ENCODE results near the gene CACNA1S. TPM values are rescaled to one million over a fixed set of nuclear protein-coding genes. Genes with fewer than 3 reads are reported as not detected.

CACNA1S gene
- total and polyA plus RNA-seq, 8 donors, result under 0.01 TPM; not detected in 7

- intact Hi-C loops (cut with DNase I), result no loop called here
- Histone ChIP-seq H3K27ac (no peak overlapping the region), H3K36me3 (no peaks in the 10 kb centered on the region), H3K27me3 (no peaks in the 10 kb centered on the region), H3K4me3 (no peak overlapping the region), H3K4me1 (no peaks in the 10 kb centered on the region), H3K9me3 (no peaks in the 10 kb centered on the region)
- 80 to 83% methylated on average over 7 of the region's 7 CpGs for WGBS, 2 donors
- TF ChIP-seq CTCF (IDR thresholded peaks at IDR 0.05), result no peak
- ATAC-seq (no peak), FAIRE-seq (no peak), DNase-seq (no peak)
These were observed 49.1 kb downstream of the CACNA1S start for GRCh38 chr1:201063145-201063544.

DNA sequence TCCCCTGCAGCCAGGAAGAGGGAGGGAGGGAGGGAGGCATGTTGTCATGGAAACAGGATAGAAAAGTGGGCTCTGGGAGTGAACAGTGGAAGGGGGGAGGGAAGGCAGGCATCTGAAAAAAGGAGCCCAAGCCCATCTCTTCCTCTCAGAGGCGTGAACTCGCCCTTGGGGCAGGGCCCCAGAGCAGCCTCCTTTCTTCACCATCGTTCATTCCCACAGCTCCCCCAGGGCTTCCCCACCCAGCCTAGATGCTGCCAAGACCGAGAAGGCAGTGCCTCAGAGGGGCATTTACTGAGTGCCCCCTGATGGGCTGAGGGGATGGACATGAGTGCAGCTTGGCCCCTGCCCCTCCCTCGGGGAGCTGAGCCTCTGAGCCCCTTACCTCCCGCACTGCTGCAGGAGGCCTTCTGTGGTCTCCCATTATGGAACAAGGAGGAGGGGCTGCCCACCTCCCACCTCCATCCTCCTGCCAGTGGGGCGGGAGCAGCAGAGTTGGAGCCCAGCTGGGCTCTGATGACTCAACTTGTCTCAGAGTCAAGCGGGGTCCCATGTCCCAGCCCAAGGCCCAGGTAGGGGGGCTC, 49.6 kb downstream of the CACNA1S start:
- ATAC-seq, result no peak
- FAIRE-seq, result no peak
- Histone ChIP-seq H3K4me1 (no peaks in the 10 kb centered on the region), H3K27me3 (no peaks in the 10 kb centered on the region), H3K4me3 (no peak overlapping the region), H3K9me3 (no peaks in the 10 kb centered on the region), H3K36me3 (no peaks in the 10 kb centered on the region), H3K27ac (no peak overlapping the region)
- intact Hi-C loops (cut with DNase I), result no loop called here
- 77 to 81% methylated on average over 6 to 8 of the region's 8 CpGs for WGBS, 2 donors
- TF ChIP-seq CTCF (IDR thresholded peaks at IDR 0.05), result no peak
- DNase-seq, result no peak

DNA sequence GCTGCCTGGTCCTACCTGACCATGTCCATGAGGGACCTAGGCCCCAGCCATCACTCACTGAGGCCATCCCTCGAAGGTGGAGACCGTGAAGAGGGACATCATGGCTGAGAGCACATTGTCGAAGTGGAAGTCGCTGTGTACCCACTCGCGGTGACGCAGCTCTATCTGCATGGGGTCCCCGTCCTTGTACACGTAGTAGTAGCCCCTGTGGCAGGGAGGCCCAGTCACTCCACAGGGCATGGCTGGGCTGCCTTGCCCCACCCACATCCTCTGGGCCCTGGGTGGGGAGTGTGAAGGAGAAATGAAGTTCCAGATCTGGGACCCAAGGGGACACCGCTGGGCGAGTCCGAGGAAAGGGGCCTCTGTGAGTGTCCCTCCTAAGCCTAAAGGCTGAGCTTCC, 50.3 kb downstream of the CACNA1S start:
- H3K36me3 ChIP-seq, result no peaks in the 10 kb centered on the region
- H3K4me1 ChIP-seq, result no peaks in the 10 kb centered on the region
- TF ChIP-seq CTCF (IDR thresholded peaks at IDR 0.05), result no peak
- no peaks in the 10 kb centered on the region for H3K27me3 ChIP-seq
- H3K27ac ChIP-seq, result no peak overlapping the region
- H3K9me3 ChIP-seq, result no peaks in the 10 kb centered on the region
- no peak overlapping the region for H3K4me3 ChIP-seq
- FAIRE-seq, result no peak
- intact Hi-C loops (cut with DNase I), result no loop called here
- DNase-seq, result no peak
- ATAC-seq, result no peak
- WGBS, 2 donors, result 92 to 93% methylated on average over 12 of the region's 12 CpGs

GRCh38 chr1:201061049-201061448, 51.2 kb downstream of the CACNA1S start:
- WGBS, 2 donors, result 58 to 64% methylated on average over 4 of the region's 4 CpGs
- no peak overlapping the region for H3K27ac ChIP-seq
- no peaks in the 10 kb centered on the region for H3K36me3 ChIP-seq
- FAIRE-seq (no peak), ATAC-seq (peak in 2 of 4 donors; percentile 73 to 74), DNase-seq (peak in 4 of 6 donors; percentile 39 to 79 (median 68))
- H3K4me3 ChIP-seq, result no peak overlapping the region
- no peaks in the 10 kb centered on the region for H3K9me3 ChIP-seq
- intact Hi-C loops (cut with DNase I), result no loop called here
- H3K27me3 ChIP-seq, result no peaks in the 10 kb centered on the region
- no peaks in the 10 kb centered on the region for H3K4me1 ChIP-seq
- no peak for TF ChIP-seq CTCF (IDR thresholded peaks at IDR 0.05)

DNA sequence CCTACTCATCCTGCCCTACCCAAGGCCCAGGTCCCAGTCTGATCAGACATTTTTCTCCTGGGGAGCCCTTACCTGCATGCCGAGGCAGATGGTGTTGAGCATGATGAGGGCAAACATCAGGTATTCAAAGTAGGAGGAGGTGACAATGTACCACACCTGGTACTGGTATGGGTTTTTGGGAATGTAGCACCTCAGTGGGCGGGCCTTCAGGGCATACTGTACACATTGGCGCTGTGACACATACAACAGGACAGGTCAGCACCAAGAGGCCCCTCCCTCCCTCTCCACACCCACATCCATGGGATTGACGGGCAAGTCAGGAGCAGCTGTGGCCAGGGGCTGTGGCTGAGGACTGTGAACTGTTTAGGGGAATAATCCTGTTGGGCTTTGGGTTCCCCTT, 51.6 kb downstream of the CACNA1S start:
- no peak for TF ChIP-seq CTCF (IDR thresholded peaks at IDR 0.05)
- Histone ChIP-seq H3K4me3 (no peak overlapping the region), H3K4me1 (peaks cover 0 to under 1% (median 0%) of the 10 kb centered on the region in 3 donors), H3K9me3 (no peaks in the 10 kb centered on the region), H3K27me3 (no peaks in the 10 kb centered on the region), H3K36me3 (no peaks in the 10 kb centered on the region), H3K27ac (no peak overlapping the region)
- ATAC-seq, result no peak
- FAIRE-seq, result no peak
- no peak for DNase-seq
- intact Hi-C loops (cut with DNase I), result no loop called here
- WGBS, 2 donors, result 89 to 93% methylated on average over 4 of the region's 4 CpGs

All from pancreas (tissue), 10 donors.